SK-N-SH (cell line): ENCODE results near the gene PTBP2. TPM values are rescaled to one million over a fixed set of nuclear protein-coding genes. Genes with fewer than 3 reads are reported as not detected.

ENCODE experiments used
- CTCF ChIA-PET: fragments of 300-600, 350-600 bp; formaldehyde crosslinking; extraction: SDS; loops from one replicate; lab custom pipeline; 2021; lab: Yijun Ruan, JAX
- POLR2A ChIA-PET: fragments of 350-600 bp; sonication (Branson Sonifier 250); formaldehyde crosslinking; extraction: SDS; loops from one replicate; lab custom pipeline; 2020; ENCODE audit warnings: antibody characterized with exemption, inconsistent platforms; lab: Yijun Ruan, JAX
- DNase-seq: peaks from one replicate; pipeline ENCODE4 v3.0.0; 2012
- H2AFZ ChIP-seq: fragments of 200-600 bp; sonication (generic); 2 replicates; pipeline ENCODE4 v1.8.1; 2016; ENCODE audit warnings: antibody characterized with exemption, mild to moderate bottlenecking, low read depth
- H3F3A ChIP-seq: fragments of 200-600 bp; sonication (generic); replicated peaks from 2 replicates; pipeline ENCODE3; 2016; ENCODE audit warnings: antibody characterized with exemption, mild to moderate bottlenecking; ENCODE audit not compliant: insufficient read depth
- H3K27ac ChIP-seq, 2 experiments: fragments of 200-500 bp in 1 of 2; fragments of 200-600 bp in 1 of 2; sonication (Bioruptor generic) in 1 of 2; sonication (generic), shearing (Covaris generic) in 1 of 2; 2 replicates each; pipeline versions ENCODE4 v1.5.1 to v1.6.1; 2014 to 2016; ENCODE audit warnings: low read depth in 2 of 2, inconsistent platforms in 1 of 2, low read length in 1 of 2, mild to moderate bottlenecking in 1 of 2, mixed read lengths in 1 of 2
- H3K27me3 ChIP-seq: fragments of 200-600 bp; sonication (generic), shearing (Covaris generic); 2 replicates; pipeline ENCODE4 v1.6.1; 2016; ENCODE audit warnings: mixed run types; ENCODE audit not compliant: insufficient read depth
- H3K36me3 ChIP-seq, 2 experiments: fragments of 200-500 bp in 1 of 2; fragments of 200-600 bp in 1 of 2; sonication (Bioruptor generic) in 1 of 2; sonication (generic) in 1 of 2; replicated peaks in 1 of 2; 2 replicates each; pipeline versions ENCODE3 to v1.5.1; 2014 to 2016; ENCODE audit warnings: low read length in 1 of 2, mild to moderate bottlenecking in 1 of 2; ENCODE audit not compliant: insufficient read depth in 2 of 2, control insufficient read depth in 1 of 2
- H3K4me1 ChIP-seq, 2 experiments: fragments of 200-500 bp in 1 of 2; fragments of 200-600 bp in 1 of 2; sonication (Bioruptor generic) in 1 of 2; sonication (generic), shearing (Covaris generic) in 1 of 2; 2 replicates each; pipeline versions ENCODE4 v1.5.1 to v1.6.1; 2014 to 2016; ENCODE audit warnings: low read depth in 1 of 2, low read length in 1 of 2, mixed run types in 1 of 2; ENCODE audit not compliant: insufficient read depth in 2 of 2, control insufficient read depth in 1 of 2
- H3K4me2 ChIP-seq: fragments of 200-600 bp; sonication (generic), shearing (Covaris generic); 2 replicates; pipeline ENCODE4 v1.6.1; 2017; ENCODE audit warnings: mixed run types
- H3K4me3 ChIP-seq, 2 experiments: fragments of 200-500 bp in 1 of 2; fragments of 200-600 bp in 1 of 2; sonication (Bioruptor generic) in 1 of 2; sonication (generic), shearing (Covaris generic) in 1 of 2; 2 replicates each; pipeline versions ENCODE4 v1.5.1 to v1.8.1; 2014 to 2016; ENCODE audit warnings: low read depth in 2 of 2, inconsistent platforms in 1 of 2, low read length in 1 of 2, mild to moderate bottlenecking in 1 of 2, mixed read lengths in 1 of 2, moderate library complexity in 1 of 2
- H3K79me2 ChIP-seq: fragments of 200-600 bp; sonication (generic); 2 replicates; pipeline ENCODE4 v1.8.1; 2017; ENCODE audit warnings: mild to moderate bottlenecking; ENCODE audit not compliant: insufficient read depth
- H3K9ac ChIP-seq: fragments of 200-600 bp; sonication (generic); 2 replicates; pipeline ENCODE4 v1.6.1; 2017; ENCODE audit warnings: mixed run types
- H3K9me2 ChIP-seq: fragments of 200-600 bp; sonication (generic); 2 replicates; pipeline ENCODE4 v1.6.1; 2017; ENCODE audit warnings: mixed run types
- H3K9me3 ChIP-seq: fragments of 200-600 bp; sonication (generic); 2 replicates; pipeline ENCODE4 v1.6.1; 2017; ENCODE audit warnings: mixed run types, mild to moderate bottlenecking, moderate library complexity
- H4K20me1 ChIP-seq: fragments of 200-600 bp; sonication (generic); 2 replicates; pipeline ENCODE4 v1.6.1; 2017; ENCODE audit warnings: mild to moderate bottlenecking, mixed run types; ENCODE audit not compliant: insufficient read depth
- FOSL2 ChIP-seq: IDR thresholded peaks from 2 replicates; pipeline ENCODE4 v1.4.0; 2012; ENCODE audit warnings: low read depth, mild to moderate bottlenecking, moderate library complexity, borderline replicate concordance
- GATA2 ChIP-seq: sonication (generic); formaldehyde crosslinking; IDR thresholded peaks from 2 replicates; pipeline ENCODE4 v1.5.0; 2020; ENCODE audit warnings: mild to moderate bottlenecking, missing genetic modification reagents
- JUND ChIP-seq: IDR thresholded peaks from 2 replicates; pipeline ENCODE4 v1.4.0; 2012
- MXI1 ChIP-seq: IDR thresholded peaks from 2 replicates; pipeline ENCODE4 v1.6.1; 2012; ENCODE audit warnings: mild to moderate bottlenecking, low read depth, low read length, improper control_type of control experiment
- NRF1 ChIP-seq: IDR thresholded peaks from 2 replicates; pipeline ENCODE4 v1.6.1; 2012; ENCODE audit warnings: low read depth, mild to moderate bottlenecking, low read length
- POLR2AphosphoS5 ChIP-seq: IDR thresholded peaks from 2 replicates; pipeline ENCODE4 v1.6.1; 2012; ENCODE audit warnings: low read depth, low read length
- RAD21 ChIP-seq: IDR thresholded peaks from 2 replicates; pipeline ENCODE4 v1.6.1; 2012; ENCODE audit warnings: mild to moderate bottlenecking, low read length
- RCOR1 ChIP-seq: fragments of 150-350 bp; IDR thresholded peaks from 2 replicates; pipeline ENCODE4 v1.6.1; 2017; ENCODE audit warnings: antibody characterized with exemption, low read length
- RFX5 ChIP-seq: IDR thresholded peaks from 2 replicates; pipeline ENCODE4 v1.6.1; 2012; ENCODE audit warnings: mild to moderate bottlenecking, improper control_type of control experiment, low read length
- RXRA ChIP-seq: IDR thresholded peaks from 2 replicates; pipeline ENCODE4 v1.4.0; 2012; ENCODE audit warnings: low read depth, mild to moderate bottlenecking, borderline replicate concordance
- SIN3A ChIP-seq: IDR thresholded peaks from 2 replicates; pipeline ENCODE4 v1.6.1; 2012; ENCODE audit warnings: low read depth, mild to moderate bottlenecking, low read length, moderate library complexity, borderline replicate concordance
- TCF12 ChIP-seq: IDR thresholded peaks from 2 replicates; pipeline ENCODE4 v1.4.0; 2012
- TEAD4 ChIP-seq: IDR thresholded peaks from 2 replicates; pipeline ENCODE4 v1.4.0; 2012; ENCODE audit warnings: mild to moderate bottlenecking, borderline replicate concordance; ENCODE audit not compliant: insufficient read depth
- WGBS: methylation state at CpG from one replicate; pipeline ENCODE4 v1.1.6; 2017; ENCODE audit warnings: low lambda C conversion rate; 5-methylcytosine and 5-hydroxymethylcytosine counted together
- polyA plus RNA-seq, 3 experiments: library from polyadenylated mRNA; depleted of rRNA; stranded (reverse); fragments of >200 nt; gene quantifications; 2 replicates each; pipeline ENCODE4 v1.2.3, GENCODE V29; 2012
- TF ChIP-seq, protein P1 (sequence below): fragments of 150-350 bp; IDR thresholded peaks from 2 replicates; pipeline ENCODE4 v1.6.1; 2017; ENCODE audit warnings: antibody characterized with exemption, low read length, low read depth, borderline replicate concordance
- TF ChIP-seq, protein P2 (sequence below): IDR thresholded peaks from 2 replicates; pipeline ENCODE4 v1.6.1; 2012; ENCODE audit warnings: mild to moderate bottlenecking, low read depth, low read length, moderate library complexity
- TF ChIP-seq, protein P3 (sequence below): IDR thresholded peaks from 2 replicates; pipeline ENCODE4 v1.4.0; 2012; ENCODE audit warnings: low read depth, borderline replicate concordance
- TF ChIP-seq, protein P4 (sequence below): IDR thresholded peaks from 2 replicates; pipeline ENCODE4 v1.4.0; 2012; ENCODE audit warnings: low read depth, borderline replicate concordance

PTBP2 gene
- polyA plus RNA-seq, 1 of the 3 experiments (the other 2 are of a cell fraction) = 7.3 TPM

DNA sequence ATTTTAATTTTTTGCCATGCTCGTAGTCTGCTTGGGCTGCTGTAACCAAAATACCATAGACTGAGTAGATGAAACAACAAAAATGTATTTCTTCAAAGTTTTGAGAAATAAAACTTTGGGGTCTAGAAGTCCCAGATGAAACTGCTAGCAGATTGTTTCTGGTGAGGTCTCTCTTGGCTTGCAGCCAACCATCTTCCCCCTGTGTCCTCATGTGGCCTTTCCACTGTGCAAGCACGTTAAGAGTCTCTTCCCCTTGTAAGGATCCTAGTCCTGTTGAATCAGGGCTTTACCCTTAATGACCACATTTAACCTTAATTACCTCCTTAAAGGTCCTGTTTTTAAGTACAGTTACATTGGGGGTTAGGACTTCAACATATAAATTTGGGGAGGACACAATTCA lies 86.6 kb downstream of the PTBP2 start:
- TF ChIP-seq RFX5 (no peak), TEAD4 (no peak), POLR2AphosphoS5 (no peak), FOSL2 (no peak), TCF12 (no peak), SIN3A (no peak), RCOR1 (no peak), RAD21 (no peak), NRF1 (no peak)
- TF ChIP-seq, protein P1, sequence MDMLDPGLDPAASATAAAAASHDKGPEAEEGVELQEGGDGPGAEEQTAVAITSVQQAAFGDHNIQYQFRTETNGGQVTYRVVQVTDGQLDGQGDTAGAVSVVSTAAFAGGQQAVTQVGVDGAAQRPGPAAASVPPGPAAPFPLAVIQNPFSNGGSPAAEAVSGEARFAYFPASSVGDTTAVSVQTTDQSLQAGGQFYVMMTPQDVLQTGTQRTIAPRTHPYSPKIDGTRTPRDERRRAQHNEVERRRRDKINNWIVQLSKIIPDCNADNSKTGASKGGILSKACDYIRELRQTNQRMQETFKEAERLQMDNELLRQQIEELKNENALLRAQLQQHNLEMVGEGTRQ = no peak
- TF ChIP-seq, all 33 proteins: peak for 0

DNA sequence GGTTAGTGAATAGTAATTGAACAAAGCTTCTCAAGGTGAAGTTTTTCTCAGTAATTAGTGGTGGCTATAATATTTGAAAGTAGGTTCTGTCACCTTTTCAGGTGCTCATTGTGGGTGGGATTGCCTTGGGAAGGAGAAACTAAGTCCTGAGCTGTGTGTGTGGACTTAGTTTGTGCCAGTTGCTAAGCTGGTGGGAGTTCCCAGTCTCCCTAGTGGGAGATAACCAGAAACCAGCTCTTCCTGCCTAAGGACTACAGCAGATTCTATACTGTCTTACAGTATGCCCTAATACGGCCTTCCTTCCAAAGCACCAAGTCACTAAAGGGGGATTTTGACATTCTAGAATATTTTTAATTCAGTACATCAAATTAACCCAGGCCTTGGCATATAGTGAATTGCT lies 94.3 kb downstream of the PTBP2 start:
- Histone ChIP-seq H2AFZ (no peak overlapping the region), H3F3A (no peaks in the 10 kb centered on the region), H4K20me1 (no peaks in the 10 kb centered on the region), H3K27me3 (no peaks in the 10 kb centered on the region), H3K9me2 (no peaks in the 10 kb centered on the region), H3K9me3 (no peaks in the 10 kb centered on the region), H3K4me3 (no peak overlapping the region), H3K79me2 (no peaks in the 10 kb centered on the region), H3K27ac (no peak overlapping the region), H3K4me2 (no peak overlapping the region), H3K9ac (no peak overlapping the region), H3K36me3 (peaks cover 73 to 78% of the 10 kb centered on the region in 2 experiments), H3K4me1 (no peaks in the 10 kb centered on the region; a peak in 1 of 4 replicates)
- DNase-seq = no peak
- TF ChIP-seq GATA2 = no peak
- TF ChIP-seq, protein P1 = no peak
- TF ChIP-seq NRF1 = no peak
- no peak for TF ChIP-seq MXI1
- TF ChIP-seq RXRA = no peak
- TF ChIP-seq, protein P2, sequence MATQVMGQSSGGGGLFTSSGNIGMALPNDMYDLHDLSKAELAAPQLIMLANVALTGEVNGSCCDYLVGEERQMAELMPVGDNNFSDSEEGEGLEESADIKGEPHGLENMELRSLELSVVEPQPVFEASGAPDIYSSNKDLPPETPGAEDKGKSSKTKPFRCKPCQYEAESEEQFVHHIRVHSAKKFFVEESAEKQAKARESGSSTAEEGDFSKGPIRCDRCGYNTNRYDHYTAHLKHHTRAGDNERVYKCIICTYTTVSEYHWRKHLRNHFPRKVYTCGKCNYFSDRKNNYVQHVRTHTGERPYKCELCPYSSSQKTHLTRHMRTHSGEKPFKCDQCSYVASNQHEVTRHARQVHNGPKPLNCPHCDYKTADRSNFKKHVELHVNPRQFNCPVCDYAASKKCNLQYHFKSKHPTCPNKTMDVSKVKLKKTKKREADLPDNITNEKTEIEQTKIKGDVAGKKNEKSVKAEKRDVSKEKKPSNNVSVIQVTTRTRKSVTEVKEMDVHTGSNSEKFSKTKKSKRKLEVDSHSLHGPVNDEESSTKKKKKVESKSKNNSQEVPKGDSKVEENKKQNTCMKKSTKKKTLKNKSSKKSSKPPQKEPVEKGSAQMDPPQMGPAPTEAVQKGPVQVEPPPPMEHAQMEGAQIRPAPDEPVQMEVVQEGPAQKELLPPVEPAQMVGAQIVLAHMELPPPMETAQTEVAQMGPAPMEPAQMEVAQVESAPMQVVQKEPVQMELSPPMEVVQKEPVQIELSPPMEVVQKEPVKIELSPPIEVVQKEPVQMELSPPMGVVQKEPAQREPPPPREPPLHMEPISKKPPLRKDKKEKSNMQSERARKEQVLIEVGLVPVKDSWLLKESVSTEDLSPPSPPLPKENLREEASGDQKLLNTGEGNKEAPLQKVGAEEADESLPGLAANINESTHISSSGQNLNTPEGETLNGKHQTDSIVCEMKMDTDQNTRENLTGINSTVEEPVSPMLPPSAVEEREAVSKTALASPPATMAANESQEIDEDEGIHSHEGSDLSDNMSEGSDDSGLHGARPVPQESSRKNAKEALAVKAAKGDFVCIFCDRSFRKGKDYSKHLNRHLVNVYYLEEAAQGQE = no peak
- TF ChIP-seq, protein P3, sequence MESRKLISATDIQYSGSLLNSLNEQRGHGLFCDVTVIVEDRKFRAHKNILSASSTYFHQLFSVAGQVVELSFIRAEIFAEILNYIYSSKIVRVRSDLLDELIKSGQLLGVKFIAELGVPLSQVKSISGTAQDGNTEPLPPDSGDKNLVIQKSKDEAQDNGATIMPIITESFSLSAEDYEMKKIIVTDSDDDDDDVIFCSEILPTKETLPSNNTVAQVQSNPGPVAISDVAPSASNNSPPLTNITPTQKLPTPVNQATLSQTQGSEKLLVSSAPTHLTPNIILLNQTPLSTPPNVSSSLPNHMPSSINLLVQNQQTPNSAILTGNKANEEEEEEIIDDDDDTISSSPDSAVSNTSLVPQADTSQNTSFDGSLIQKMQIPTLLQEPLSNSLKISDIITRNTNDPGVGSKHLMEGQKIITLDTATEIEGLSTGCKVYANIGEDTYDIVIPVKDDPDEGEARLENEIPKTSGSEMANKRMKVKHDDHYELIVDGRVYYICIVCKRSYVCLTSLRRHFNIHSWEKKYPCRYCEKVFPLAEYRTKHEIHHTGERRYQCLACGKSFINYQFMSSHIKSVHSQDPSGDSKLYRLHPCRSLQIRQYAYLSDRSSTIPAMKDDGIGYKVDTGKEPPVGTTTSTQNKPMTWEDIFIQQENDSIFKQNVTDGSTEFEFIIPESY = no peak
- no peak for TF ChIP-seq JUND
- TF ChIP-seq, protein P4, sequence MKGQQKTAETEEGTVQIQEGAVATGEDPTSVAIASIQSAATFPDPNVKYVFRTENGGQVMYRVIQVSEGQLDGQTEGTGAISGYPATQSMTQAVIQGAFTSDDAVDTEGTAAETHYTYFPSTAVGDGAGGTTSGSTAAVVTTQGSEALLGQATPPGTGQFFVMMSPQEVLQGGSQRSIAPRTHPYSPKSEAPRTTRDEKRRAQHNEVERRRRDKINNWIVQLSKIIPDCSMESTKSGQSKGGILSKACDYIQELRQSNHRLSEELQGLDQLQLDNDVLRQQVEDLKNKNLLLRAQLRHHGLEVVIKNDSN = no peak
- TF ChIP-seq POLR2AphosphoS5 = no peak
- TF ChIP-seq TCF12 = no peak
- ChIA-PET POLR2A (no interaction called here), CTCF (interaction anchor here (0.6 kb wide), 1 partner anchor 857 kb away, joined by 3 read pairs; no protein-coding TSS in a partner anchor)
- WGBS = 100% methylated on average over 1 of the region's 1 CpG

More for the DNA sequence above, 86.6 kb downstream of the PTBP2 start:
- H3F3A ChIP-seq = peaks cover 12% of the 10 kb centered on the region
- H3K36me3 ChIP-seq = peaks cover 75 to 85% of the 10 kb centered on the region in 2 experiments
- no peaks in the 10 kb centered on the region for H3K9me3 ChIP-seq
- H3K27ac ChIP-seq = no peak overlapping the region; a peak in 1 of 4 replicates
- no peaks in the 10 kb centered on the region for H3K9me2 ChIP-seq
- H2AFZ ChIP-seq = no peak overlapping the region
- ChIA-PET POLR2A (no interaction called here), CTCF (no interaction called here)
- H3K27me3 ChIP-seq = no peaks in the 10 kb centered on the region
- peak; percentile 16 for DNase-seq
- no peaks in the 10 kb centered on the region; a peak in 2 of 4 replicates for H3K4me1 ChIP-seq
- H3K9ac ChIP-seq = no peak overlapping the region
- H3K79me2 ChIP-seq = no peaks in the 10 kb centered on the region
- H3K4me3 ChIP-seq = no peak overlapping the region
- H4K20me1 ChIP-seq = no peaks in the 10 kb centered on the region
- H3K4me2 ChIP-seq = no peak overlapping the region
- WGBS = 57% methylated on average over 2 of the region's 2 CpGs
